NCI-H748 treated with DMSO at 0.1 percent for 48 hours (cell line): Measurements from ENCODE around the gene GPR152.
A peak's percentile ranks its signal among the peaks of the same experiment; 100 is the strongest.

ENCODE experiments used
- DNase-seq: peaks from one replicate; lab custom pipeline; 2025; lab: John Stamatoyannopoulos, UW

Gene GPR152

GRCh38 chr11:67464411-67465188 lies 12.1 kb upstream of the GPR152 start:
- DNase-seq: peak; percentile 80

- DNase-seq: no peak
These were observed 11.3 kb upstream of the GPR152 start for GRCh38 chr11:67463680-67464410.

GRCh38 chr11:67463186-67463585 lies 10.7 kb upstream of the GPR152 start:
- no peak for DNase-seq

GRCh38 chr11:67458266-67458665 lies 5.7 kb upstream of the GPR152 start:
- DNase-seq: no peak

- DNase-seq: no peak
These were observed 4.9 kb upstream of the GPR152 start for GRCh38 chr11:67457453-67457852.

GRCh38 chr11:67456068-67456705 lies 3.7 kb upstream of the GPR152 start:
- DNase-seq: no peak

- DNase-seq: no peak
These were observed 2.5 kb upstream of the GPR152 start, which contains the start of gene CABP4 for GRCh38 chr11:67455054-67455453. CABP4 (plus strand) TSS chr11:67455354; CDS start chr11:67455424, 70 bp downstream.

- no peak for DNase-seq
These were observed 1.5 kb upstream of the GPR152 start for GRCh38 chr11:67453816-67454732.

- no peak for DNase-seq
These were observed 912 bp downstream of the GPR152 start for GRCh38 chr11:67451658-67451976.

- no peak for DNase-seq
These were observed 1.5 kb downstream of the GPR152 start for GRCh38 chr11:67450796-67451657.

GRCh38 chr11:67449116-67449844 lies 3.2 kb downstream of the GPR152 start:
- no peak for DNase-seq

- no peak for DNase-seq
These were observed 4.3 kb downstream of the GPR152 start for GRCh38 chr11:67448220-67448609.

GRCh38 chr11:67445515-67445914 lies 7.0 kb downstream of the GPR152 start:
- no peak for DNase-seq

- no peak for DNase-seq
These were observed 9.8 kb downstream of the GPR152 start for GRCh38 chr11:67442504-67443404.

GRCh38 chr11:67441731-67442351 lies 10.7 kb downstream of the GPR152 start:
- DNase-seq: no peak

- DNase-seq: no peak
These were observed 11.4 kb downstream of the GPR152 start for GRCh38 chr11:67441098-67441563.

- DNase-seq: no peak
These were observed 12.1 kb downstream of the GPR152 start for GRCh38 chr11:67440229-67441097.
